ENCODE measurements around the gene WFIKKN1.

Gene WFIKKN1

DNA sequence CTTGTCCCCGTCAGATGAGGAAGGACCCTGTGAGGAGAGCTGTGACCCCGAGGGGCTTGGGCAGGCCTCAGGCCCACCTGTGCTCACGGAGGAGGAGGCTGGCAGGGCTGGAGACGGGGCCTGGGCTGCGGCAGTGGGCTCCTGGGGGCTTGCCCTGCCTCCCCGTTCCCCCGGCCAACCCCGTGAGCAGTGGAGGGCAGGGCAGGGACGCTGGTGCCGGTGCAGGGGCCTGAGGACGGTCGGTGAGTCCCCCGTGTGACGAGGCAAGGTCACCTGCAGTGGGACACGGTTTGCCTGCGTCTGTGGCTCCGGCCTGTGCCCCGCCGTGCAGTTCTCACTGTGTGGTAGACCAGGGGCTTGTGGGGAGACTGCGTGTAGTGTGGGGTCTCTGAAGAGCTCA lies 28.8 kb downstream of the WFIKKN1 start:
- no peak for DNase-seq

- no peak for DNase-seq
These were observed 29.3 kb downstream of the WFIKKN1 start for GRCh38 chr16:660132-660458.

DNA sequence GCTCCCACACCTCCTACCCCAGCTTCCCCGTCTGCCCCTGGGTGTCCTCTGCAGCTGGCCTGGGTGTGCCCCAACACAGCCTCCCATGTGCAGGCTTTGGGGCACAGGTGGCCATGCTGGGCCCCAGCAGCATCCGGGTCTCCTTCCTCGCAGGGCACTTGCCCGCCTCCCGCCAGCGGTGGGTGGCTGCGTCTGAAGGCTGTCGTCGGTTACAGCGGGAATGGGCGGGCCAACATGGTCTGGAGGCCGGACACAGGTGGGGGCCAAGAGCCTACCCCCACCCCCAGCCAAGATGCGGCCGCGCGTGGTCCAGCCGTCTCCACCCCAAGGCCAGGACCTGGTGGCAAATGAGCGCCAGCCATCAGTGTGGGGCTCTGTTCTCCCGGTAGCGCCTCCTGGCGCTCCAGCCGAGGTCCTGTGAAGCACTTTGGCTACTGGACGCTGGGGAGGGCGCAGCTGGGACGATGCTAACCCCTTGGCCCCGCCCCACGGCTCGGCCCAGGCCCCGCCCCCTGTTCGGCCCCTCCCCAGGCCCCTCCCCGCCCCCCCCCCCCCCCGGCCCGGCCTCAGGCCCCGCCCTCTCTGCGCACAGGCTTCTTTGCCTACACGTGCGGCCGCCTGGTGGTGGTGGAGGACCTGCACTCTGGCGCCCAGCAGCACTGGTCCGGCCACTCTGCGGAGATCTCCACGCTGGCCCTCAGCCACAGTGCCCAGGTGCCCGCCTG lies 29.8 kb downstream of the WFIKKN1 start:
- DNase-seq, result peak; percentile 65

- DNase-seq, result no peak
These were observed 30.5 kb downstream of the WFIKKN1 start for GRCh38 chr16:661184-661821.

DNA sequence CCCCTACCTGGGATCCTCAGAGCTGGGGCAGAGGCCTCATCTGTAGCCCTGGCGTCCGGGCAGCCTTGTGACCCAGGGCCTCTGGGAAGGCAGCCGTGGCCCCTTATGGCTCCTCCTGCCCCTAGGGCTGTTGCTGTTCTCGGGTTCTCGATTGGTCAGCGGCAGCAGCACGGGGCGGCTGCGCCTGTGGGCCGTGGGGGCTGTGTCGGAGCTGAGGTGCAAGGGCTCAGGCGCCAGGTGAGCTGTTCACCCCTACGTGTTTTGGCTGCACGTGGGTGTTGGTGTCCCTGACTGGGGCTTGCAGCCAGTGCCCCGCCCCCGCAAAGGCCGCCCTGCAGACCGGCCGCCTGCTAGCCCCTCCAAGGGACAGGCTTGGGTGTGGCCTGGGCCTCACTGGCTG lies 31.3 kb downstream of the WFIKKN1 start:
- DNase-seq, result no peak

- DNase-seq, result no peak
These were observed 31.8 kb downstream of the WFIKKN1 start for GRCh38 chr16:662597-662996.

DNA sequence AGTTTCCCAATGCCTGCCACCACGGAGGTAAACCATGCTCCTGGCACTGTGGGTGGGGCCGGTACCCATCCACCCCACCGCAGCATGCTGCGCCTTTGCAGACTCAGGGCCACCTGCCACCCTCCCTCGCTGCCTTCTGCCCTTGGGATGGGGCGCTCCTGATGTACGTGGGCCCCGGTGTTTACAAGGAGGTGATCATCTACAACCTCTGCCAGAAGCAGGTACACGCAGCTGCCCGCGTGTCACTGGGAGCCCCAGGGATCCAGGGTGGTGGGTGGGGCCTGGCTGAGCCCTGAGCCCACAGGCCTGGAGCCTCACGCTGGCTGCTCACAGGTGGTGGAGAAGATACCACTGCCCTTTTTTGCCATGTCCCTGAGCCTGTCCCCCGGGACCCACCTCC lies 35.8 kb downstream of the WFIKKN1 start:
- DNase-seq, result no peak

DNA sequence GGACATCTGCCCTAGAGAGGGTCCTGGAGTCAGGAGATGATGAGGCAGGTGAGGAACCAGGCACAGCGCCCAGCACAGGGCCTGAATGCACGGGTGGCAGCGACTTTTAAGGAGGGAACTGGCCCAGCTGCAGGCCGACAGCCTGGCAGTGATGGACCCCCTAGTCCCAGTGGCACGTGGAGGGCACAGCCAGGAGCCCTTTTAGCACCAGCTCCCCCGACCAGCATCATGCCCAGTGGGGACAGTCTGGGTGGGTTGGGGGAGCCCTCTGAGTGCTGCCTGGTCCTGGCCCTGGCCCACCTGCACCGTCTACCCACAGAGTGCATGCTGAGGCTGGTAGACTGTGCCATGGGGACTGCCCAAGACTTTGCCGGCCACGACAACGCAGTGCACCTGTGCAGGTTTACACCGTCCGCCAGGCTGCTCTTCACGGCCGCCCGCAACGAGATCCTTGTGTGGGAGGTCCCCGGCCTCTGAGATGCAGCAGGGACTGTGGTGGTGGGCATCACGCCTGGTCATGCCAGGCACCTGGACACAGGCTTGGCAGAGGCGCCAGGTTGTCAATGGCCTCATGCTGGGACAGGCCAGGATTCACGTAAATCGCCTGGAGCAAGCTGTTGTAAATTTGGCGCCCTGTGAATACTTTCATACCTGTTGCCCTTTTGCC lies 36.5 kb downstream of the WFIKKN1 start:
- DNase-seq, result no peak

- DNase-seq, result peak; percentile 92
These were observed 37.2 kb downstream of the WFIKKN1 start, which contains the start of gene RHOT2 for GRCh38 chr16:667780-668518. Gene RHOT2 (plus strand): TSS chr16:668132. CDS start chr16:668200, 68 bp downstream.

DNA sequence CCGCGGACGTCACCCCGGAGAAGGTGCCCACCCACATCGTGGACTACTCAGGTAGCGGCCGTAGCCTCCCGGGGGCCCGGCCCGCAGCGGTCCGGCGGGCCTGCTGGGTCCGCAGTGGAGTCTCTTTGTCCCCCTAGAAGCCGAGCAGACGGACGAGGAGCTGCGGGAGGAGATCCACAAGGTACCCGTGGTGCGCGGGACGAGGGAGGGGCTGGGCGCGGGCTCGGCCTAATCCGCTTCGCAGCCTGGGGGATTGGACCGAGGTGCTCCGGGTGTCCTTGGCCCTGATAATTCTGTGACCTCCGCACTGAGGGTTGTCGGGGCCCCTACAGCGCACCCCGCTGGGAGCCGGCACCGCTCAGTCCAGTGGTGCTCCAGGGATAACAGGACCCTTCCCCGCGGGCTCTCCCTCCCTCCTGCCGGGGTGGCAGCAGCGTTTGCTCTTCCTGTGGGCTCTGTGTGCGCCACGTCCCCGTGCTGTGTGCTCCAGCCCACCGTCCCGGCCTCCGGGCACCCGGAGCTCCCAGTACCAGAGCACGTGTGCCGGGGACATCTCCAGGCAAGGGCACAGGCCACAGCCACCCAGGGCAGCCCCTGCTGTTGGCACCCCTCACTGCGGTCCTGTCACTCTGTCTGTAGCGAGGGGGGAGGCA lies 37.9 kb downstream of the WFIKKN1 start:
- DNase-seq, result no peak

DNA sequence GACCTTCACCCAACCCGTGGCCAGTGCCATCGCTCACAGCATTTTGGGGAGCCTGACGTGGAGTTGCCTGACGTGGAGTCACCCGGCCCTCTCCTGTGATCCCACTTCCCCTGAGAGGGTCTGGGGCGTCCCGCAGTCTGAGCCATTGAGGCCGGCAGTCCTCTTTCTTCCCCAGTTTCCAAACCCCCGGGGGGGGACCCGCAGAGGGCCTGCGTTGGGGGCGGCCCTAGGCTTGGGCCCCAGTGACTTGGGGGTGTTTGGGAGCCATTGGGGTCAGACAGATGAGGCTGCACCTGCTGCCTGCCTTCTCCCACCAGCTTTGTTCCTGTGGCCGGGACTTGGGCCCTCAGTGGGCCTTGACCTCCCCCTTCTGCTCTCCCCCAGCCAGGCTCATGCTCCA lies 38.9 kb downstream of the WFIKKN1 start:
- DNase-seq, result no peak

- no peak for DNase-seq
These were observed 39.9 kb downstream of the WFIKKN1 start for GRCh38 chr16:670485-671352.

GRCh38 chr16:671353-672131 lies 40.8 kb downstream of the WFIKKN1 start:
- DNase-seq, result no peak

- no peak for DNase-seq
These were observed 41.6 kb downstream of the WFIKKN1 start for GRCh38 chr16:672371-672770.

DNA sequence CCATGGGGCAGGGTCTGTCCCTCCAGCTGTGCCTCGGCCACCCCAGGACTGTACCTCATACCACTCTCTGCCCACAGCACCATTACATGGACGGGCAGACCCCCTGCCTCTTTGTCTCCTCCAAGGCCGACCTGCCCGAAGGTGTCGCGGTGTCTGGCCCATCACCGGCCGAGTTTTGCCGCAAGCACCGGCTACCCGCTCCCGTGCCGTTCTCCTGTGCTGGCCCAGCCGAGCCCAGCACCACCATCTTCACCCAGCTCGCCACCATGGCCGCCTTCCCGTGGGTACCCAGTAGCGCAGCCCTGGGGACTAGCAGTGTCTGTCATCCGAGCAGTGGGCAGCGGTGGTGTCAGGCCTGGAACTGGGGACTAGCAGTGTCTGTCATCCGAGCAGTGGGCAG lies 42.1 kb downstream of the WFIKKN1 start:
- no peak for DNase-seq

GRCh38 chr16:673399-673991 lies 42.7 kb downstream of the WFIKKN1 start:
- no peak for DNase-seq

DNA sequence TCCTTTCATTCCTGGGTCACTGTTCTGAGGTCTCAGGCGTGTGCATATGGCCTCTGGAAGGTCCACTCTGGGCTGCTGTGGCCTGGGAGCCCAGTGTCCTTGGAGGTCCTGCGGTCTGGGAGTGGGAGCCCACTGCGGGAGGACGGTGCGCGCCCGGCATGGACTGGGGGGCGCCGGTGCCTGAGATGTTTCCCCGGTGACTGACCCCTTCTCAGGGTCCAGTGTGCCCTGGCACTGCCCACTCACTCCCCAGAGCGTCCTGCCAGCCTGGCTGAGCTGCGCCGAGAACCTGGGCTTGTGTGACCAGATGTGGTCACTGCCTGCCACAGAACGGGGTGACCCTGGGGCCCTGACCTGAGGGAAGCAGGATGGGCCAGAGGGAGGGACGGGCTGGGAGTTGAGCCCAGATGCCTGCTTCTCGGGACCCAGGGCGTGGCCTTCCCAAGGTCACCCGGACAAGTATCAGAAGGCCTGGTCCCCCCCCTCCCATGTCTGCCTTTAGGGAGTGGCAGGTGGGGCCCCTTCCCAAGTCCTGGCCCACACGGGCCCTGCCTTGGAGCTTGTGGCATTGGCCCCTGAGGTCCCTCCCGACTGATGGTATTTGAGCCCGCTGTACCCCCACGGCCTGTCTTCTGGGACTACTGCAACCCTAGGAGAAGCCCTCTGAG lies 43.6 kb downstream of the WFIKKN1 start:
- DNase-seq, result no peak

GRCh38 chr16:674968-675883 lies 44.4 kb downstream of the WFIKKN1 start, which contains the start of gene RHBDL1:
Gene RHBDL1 (plus strand): TSS chr16:675671. CDS start chr16:675791, 120 bp downstream.
- no peak for DNase-seq

Measured in stimulated activated CD4-positive, alpha-beta T cell treated with anti-CD3 and anti-CD28 coated beads, Interleukin-12 subunit alpha, Interleukin-12 subunit beta, amount 100 ng/mL, for 4 hours (primary cell).